NCI-H524 treated with DMSO at 0.1 percent for 48 hours (cell line): ENCODE results near the gene PAQR9.

Source experiments
- DNase-seq: peaks from one replicate; lab custom pipeline; 2025; lab: John Stamatoyannopoulos, UW

The PAQR9 gene

DNA sequence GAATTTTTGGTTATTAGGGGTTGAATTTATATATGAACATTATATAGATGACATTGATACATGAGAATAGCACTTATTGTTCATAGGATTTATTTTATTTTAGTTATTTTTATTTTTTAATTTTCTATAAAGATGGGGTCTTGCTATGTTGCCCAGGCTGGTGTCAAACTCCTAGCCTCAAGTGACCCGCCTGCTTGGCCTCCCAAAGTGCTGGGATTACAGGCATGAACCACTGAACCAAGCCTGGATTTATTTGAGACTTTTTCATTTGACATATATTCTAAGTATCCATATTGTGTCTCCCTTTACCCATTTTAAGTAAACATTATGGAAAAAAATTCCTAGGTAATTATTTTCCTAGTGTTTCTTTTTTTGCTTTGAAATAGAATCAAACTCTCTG, 12.5 kb downstream of the PAQR9 start:
- no peak for DNase-seq

DNA sequence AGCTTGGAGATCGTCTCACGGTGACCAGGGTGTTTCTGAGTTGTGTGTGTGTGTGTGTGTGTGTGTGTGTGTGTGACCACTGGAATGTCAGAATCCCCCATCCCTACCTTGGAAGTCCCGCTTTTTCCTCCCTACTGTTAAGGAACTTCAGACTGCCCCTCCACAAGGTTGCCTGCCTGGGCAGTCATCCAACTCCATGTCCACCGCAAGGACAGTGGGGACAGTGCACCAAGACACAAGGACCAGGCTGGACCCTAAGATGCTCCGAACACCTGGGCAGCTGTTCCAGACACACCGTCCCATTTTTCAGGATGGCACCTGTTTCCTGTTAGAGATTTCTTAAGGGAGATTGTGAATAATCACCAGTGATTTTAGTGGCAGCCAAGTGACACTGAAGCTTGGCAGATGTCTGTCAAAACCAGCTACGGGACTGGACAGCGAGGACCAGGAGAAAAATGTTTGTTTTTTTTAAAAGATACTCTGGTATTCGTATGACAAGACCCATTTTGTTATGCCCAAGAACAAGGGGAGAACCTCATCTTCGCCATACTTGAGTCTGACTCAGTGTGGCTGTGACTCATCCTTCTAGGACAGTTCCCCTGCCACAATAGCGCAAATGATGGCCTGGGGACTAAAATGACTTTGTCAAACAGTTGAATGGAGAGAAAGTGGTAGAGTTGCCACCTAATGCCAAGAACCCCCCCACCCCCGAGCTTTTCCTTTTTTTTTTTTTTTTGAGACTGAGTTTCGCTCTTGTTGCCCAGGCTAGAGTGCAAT, 15.5 kb downstream of the PAQR9 start:
- no peak for DNase-seq

DNA sequence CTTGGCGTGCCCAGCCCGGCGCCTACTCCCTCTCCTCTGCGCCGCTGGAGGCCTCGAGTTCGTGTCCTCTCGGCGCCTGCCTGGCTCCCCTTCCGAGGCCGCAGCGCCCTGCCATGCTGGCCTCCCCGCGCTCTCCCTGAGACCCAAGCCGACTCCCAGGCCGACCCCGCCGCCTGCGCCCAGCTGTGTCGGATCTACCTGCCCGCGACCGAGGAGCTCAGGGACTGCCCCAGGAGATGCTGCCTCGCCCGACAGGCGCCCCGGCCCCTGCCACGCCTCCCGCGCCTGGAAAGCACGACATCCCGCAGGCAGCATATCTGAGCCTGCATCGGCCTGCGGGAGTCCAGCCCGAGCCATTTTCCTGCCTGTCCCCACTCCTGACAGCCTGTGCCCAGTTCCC, 16.1 kb downstream of the PAQR9 start:
- no peak for DNase-seq

DNA sequence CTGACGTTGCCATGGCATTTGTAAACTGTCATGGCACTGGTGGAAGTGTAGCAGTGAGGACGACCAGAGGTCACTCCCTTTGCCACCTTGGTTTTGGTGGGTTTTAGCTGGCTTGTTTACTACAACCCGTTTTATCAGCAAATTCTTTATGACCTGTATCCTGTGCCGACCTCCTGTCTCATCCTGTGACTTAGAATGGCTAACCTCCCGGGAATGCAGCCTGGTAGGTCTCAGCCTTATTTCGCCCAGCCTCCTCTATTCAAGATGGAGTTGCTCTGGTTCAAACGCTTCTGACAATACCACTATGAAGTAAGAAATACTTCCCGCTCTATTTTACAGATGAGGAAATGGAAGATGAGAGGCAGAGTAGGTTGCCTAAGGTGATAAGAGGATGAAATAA, 16.6 kb downstream of the PAQR9 start:
- DNase-seq = no peak

DNA sequence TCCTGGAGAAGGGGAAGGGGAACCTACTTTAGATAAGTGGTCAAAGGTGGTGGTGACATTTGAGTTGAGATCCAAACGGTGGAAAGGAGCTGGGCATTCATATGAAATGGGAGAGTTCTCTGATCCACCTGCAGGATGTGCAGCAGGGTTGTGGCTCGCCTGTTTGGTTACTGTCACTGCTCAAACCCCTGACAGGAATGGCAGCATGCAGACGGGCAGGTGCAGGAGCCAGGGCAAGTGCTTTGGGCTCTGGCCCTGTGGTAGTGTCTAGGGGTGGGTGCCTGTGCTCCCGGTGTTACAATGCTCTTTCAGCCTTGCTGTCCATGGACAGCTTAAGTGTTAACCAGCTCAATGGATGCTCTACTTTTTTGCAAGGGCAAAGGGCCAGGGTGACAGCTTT, 18.5 kb downstream of the PAQR9 start:
- DNase-seq = no peak

DNA sequence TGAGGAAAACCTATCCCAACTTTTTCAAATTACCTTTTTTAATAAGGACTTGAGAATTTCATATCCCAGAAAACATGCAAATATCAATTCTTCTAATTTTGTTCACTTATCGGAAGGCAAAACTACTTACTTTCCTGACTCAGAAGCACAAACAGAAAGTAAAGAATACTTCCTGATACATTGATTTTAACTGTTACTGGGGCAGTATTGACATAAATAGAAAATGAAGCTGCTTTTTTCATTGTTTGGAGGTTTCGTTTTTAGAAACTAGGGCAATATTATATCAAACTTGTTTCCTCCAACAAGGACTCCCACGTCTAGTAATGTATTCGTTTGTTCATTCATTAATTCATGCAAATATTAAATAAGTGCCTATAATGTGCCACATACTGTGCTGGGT, 19.1 kb downstream of the PAQR9 start:
- DNase-seq = no peak

DNA sequence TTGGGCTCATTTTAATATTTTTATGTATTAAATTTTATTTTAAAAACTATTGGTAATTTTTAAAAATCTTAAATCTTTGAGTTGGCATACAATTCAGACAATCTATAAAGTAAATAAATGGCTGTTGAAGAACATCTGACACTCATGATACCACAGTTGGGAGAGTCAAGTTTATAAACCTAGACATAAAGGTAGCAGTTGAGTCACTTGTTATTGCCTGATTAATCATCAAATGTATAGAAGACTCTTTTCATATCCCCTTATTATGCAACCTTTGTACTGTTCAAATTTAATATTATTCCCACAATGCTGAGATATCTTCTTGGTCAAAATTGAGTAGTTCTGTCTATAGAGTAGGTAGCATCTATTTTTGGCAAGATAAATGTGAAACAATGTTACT, 19.6 kb downstream of the PAQR9 start:
- DNase-seq = no peak

DNA sequence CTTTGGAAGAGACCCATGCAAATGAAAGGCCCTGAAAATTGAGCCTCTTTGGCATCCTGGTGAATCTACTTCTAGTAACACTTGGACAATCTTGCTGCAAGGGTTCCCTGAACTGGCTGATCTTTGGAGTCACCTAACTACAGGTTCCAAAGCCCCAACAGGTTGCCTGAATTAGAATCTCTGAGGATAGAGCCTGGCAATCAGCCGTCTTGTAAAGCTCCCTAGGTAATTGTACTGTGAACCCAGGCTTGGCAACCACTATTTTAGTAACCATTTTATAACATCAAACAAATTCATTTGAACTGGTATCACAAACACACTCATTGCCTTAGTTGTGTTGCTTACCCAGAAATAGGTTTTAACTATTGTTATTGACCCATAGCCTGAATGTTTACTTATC, 20.1 kb downstream of the PAQR9 start:
- no peak for DNase-seq

DNA sequence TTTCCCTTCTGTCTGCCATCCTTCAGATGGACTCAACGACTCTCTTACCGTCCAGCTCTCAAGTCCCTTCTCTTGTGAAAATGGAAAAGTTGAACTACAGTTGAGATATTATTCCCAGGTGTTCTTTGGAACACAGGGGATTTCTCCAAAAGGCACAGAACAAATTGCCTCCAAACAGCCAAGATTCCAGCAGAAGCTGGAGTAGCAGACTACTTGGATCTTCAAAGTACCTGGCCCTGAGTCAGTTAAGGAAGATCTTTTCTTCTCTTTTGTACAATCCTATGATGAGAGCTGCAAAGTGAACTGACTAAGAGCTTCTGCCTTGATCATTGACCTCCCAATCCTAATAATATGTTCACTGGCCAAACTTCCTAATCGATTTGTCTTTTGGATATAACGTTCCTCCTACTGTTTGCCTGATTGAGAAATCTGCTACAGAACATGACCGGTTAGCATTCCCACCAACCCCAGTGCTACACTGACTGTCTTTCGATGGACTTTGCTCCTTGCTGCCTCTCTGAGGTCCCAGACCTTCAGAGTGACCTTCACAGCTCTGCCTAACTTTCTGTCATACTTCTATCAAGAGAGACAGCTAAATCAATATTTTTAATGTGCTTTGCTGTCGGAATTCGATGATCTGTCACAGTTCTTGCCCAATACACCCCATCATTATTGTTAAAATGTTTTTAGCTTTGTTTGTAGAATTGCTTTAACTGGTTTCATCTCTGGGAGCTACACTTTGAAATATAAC, 21.9 kb downstream of the PAQR9 start:
- DNase-seq = no peak

DNA sequence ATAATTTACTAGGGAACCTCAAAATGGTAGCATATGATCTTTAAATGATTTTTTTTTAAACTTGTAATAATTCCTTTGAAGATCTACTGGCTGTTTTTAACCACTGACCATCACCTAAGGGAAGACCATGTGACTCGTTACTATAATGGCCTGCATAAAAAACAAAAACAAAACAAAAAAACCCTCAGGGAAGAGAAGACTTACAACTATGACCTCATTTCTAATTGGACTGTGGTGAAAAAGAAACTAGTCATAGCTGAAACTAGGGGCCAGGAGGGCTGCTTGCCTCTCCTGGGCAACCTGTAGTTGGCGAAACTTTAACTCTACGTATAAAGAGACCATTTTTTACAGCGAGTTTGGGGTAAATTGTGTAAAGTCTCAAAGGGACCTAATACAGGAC, 23.0 kb downstream of the PAQR9 start:
- DNase-seq = no peak

DNA sequence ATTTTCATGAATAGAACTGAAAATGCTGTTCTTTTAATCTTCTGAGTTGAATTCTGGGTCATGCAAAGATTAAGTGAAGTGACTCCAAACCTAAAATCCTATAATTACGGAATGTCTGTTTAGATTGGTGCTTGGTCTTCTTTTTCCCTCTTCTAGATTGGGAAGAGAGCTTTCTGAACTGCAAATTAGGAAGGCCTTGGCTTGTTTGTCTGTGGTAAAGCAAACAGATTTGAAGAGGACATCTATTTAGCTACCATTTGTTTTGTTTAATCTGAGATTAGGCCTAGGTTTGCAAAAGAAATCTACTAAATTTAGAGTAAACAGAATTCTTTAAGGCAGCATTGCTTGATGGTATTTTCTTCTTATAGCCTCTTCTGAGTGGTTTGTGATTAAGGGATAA, 23.5 kb downstream of the PAQR9 start:
- no peak for DNase-seq

DNA sequence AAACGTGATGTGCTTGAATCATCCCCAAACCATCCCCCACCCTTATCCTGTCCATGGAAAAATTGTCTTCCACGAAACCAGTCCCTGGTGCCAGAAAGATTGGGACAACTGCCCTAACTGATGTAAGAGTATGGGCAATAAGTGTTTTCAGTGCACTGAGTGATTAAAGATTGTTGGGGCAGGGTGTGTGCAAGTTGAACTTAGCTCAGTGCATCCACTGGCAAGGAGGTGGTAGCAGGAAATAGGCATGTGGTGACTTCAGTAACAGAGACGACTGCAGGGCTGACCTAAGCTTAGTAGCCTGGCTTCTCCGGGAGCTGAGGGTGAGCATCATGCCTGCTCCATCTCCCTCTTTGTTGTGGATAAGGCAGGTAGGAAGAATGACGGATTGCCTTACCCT, 27.5 kb downstream of the PAQR9 start:
- no peak for DNase-seq

DNA sequence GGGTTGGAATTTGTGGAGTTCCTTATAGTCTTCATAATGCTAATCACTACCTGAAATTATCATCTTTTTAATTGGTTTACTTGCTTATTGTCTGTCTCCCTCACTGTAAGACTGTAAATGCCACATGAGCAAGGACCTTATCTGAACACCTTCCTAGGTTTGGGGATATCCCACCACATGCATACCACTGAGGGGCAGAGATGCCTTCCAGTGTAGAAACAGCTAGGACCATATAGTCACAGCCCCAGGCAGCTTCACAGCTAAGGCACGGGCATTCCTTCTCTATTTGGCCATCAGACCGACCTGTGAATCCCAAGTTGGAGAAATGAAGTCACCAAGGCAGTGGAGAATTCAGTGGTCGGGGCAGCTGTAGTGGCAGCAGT, 28.6 kb downstream of the PAQR9 start:
- DNase-seq = no peak

DNA sequence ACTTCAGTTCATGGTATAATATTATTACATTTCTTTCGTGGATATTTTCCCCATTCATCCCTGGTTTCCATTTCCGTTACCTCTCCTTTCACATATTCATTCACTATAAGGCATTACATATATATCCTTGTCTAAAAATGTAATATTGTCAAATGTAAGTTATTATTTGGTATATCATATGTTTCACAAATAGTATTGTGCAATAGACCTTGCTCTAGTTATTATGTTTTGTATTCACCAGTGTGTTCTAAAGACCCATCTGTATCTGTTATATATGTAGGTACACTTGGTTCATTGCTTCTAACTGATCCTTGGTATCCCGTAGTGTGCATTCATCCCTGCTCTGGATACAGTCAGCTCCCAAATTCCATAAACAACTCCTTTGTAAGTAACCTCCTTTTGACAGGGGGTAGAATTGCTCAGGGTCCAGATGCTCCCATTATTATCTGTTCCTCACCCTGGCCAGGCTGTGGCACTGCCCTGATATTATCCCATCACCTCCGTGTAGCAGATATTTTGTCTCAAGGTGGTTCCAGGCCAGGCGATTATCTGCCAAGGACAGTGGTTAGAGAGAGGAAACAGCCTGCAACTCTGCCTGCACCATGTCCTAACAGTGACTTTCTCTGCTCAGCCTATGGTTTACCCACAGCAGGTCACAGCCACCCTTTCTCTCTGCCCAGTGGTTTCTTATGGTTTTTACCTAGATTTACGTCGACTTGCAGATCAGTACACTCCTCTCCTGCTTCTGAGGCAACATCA, 29.2 kb downstream of the PAQR9 start:
- no peak for DNase-seq

DNA sequence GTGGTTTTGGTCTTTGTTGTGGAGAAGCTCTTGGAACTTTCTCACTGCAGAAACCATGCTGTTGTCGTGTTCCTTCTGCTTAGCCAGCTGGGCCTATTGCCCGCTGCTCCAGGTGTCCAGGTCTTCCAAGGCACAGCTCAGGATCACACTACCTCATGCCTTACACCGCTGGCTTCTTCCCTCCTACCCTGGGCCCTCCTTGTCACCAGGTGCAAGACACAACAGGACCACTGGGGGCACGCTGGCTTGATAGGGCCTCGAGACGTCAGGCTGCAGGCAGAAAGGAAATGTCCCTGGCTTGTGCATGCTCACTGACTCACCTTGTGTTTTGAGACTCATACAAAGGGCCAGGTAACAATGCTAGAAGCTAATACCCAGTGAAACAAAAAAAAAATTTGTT, 32.3 kb downstream of the PAQR9 start:
- no peak for DNase-seq

DNA sequence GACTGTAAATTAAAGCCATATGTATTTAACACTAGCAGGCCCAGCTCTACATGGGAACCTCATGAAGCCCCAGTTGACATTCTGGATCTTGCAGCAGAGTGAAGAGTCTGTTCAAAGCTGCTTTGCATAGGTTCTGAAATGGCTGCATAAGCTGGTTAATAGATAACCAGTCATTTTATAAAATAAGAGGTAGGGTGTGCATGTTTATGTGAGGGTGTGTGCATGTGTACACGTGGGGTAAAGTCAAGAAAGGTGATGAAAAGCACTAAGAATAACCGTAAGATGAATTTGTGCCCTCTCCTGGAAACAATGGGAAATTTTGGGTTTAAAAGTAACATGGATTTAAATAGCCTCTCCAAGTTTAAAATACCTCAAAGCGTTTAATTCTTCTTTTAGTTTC, 33.0 kb downstream of the PAQR9 start:
- no peak for DNase-seq

DNA sequence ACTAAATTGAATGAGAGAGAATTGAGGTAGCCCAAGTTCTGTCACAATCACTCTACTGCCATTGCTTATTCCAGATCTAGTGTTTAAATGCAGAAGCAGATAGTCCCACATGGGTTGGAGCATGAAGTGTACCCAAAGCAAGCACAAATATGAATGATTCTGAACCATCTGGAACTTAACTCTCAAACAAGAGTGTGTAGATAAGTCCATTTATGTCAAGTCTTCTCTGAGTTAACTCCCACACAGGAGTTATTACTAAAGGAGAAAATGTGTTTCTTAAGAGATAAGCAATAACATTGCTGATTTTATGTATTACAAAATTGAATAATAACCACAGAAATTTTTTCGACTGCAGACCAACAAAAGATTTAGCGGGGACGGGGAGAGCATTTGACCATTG, 33.6 kb downstream of the PAQR9 start:
- no peak for DNase-seq

DNA sequence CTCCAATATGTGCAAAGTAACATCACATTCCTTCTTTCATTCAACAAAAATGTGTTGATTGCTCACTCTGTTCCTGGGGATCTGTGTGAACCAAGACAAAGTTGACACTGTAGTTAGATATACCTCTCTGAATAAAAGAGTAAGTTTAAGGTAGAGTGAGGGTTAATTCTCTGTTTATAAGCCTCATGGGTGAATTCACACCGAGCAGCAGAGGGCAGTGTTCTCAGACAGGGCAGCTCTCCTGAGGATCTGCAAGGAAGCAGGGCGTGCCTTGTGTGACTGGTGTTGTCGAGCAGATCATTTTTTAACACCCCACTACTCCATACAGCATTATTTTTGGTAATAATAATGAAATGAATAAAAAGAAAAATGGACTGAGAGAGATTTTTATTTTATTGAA, 34.4 kb downstream of the PAQR9 start:
- DNase-seq = no peak

DNA sequence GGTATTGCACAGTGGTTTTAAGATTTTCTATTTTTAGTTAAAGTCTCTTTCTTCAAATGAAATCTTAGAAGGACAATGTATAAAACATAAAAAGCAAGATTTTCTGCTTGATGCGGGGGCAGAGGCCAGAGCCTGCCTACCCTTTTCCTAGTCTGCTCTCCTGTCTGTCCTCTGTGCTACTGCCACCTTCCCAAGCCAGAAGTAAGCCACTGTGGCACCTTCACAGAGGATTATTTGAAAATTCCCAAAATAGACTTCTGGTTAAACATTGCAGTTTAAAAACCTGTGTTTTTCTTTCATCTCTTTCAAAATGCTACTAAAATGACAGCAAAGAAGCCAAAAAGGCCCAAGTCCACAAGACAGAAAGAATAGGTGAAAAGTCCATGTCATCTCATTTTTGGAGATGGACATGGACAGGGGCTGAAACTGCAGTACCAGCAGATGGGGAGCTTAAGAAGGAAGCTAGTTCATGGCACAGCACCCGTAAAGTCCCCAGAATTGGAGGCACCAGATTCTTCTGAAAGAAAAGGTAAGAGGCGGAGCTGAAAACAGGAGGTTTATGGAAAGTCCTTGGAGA, 37.0 kb downstream of the PAQR9 start:
- DNase-seq = no peak

DNA sequence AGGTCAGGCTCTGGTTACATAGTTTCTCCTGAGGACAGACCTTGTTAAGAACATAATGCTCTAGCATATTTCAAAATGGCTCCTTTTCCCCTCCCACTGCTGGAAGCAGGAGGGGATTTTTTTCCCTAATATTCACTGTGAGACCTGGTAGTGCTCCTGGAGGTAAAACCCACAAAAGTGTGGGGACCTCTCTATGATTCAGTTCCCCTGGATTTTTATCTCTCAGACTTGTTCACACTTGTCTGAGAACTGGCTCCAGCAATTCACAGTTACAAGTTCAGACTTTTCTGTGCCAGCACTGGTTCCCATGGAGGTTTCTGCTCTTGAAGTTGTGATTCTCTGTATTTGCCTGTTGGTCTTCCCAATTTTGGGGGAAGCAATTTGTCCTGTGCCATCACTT, 38.3 kb downstream of the PAQR9 start:
- no peak for DNase-seq

DNA sequence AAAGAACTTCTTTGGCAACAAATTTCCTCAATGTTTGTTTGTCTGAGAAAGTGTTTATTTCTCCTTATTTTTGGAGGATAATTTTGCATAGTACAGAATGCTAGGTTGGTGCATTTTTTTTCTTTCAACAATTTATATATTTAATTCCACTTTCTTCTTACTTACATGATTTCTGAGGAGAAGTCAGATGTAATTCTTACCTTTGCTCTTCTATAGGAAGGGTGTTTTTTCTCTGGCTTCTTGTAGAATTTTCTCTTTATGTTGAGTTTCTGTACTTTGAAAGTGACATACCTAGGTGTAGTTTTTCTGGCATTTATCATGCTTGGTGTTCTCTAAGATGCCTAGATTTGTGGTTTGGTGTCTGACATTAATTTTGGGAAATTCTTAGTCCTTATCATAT, 39.8 kb downstream of the PAQR9 start:
- DNase-seq = no peak

DNA sequence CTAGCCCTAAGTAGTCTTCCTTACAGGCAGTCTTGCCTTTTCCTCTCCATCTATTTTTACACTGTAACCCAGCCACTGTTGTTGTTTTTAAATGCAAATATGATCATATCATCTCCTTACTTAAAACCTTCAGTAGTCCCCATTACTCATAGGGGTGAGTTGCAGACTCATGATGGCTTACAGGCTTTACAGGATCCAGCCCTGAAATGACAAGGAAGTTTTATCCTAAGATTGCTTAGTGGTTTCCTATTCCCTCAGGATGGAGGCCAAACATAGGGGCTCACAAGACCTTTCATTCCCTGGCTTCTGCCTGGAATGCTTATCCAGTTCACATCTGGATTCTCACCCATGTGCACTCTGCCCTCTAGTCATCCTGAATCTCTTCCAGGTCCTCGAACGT, 46.9 kb downstream of the PAQR9 start:
- DNase-seq = no peak

DNA sequence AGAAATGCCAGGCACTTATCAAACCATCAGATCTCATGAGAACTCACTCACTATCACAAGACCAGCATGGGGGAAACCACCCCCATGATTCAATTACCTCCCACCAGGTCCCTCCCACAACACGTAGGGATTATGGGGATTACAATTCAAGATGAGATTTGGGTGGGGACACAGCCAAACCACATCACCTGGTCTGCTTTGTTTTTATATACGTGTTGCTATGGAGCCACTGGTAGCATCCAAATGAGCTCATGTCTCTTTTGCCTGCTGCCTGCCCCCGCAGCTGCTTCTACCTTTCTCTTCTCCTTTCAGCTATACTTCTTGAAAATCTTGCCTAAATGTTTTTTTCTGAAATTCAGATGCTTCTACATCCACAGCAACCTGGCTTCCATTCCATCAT, 47.8 kb downstream of the PAQR9 start:
- no peak for DNase-seq
